HCT116 (cell line): Measurements from ENCODE around the gene ATP5F1D. TPM values are rescaled to one million over a fixed set of nuclear protein-coding genes. Genes with fewer than 3 reads are reported as not detected.
A peak's percentile ranks its signal among the peaks of the same experiment; 100 is the strongest.

Experiments
- ATAC-seq: fragments of 200-7000 bp; cut with Tn5 transposase; 2 replicates; pipeline ENCODE4 v1.9.1; 2020; ENCODE audit warnings: mild to moderate bottlenecking, moderate library complexity
- BruUV-seq: library from RNA; stranded (reverse); fragments of 400-500 nt; replicated peaks from 2 replicates; lab custom pipeline; 2021; lab: Mats Ljungman, UMichigan
- CTCF ChIA-PET: fragments of 300-600 bp; sonication (Branson Sonifier 250); formaldehyde crosslinking; loops from one replicate; lab custom pipeline; 2021; ENCODE audit warnings: antibody characterized with exemption; lab: Charles Lee
- POLR2A ChIA-PET: fragments of 300-600, 350-600 bp; sonication (Branson Sonifier 250); formaldehyde crosslinking; loops from one replicate; lab custom pipeline; 2021; ENCODE audit warnings: antibody characterized with exemption; lab: Charles Lee
- RAD21 ChIA-PET, 2 experiments: fragments of 300-600 bp; sonication (Branson Sonifier 250); formaldehyde crosslinking; loops; one replicate each; lab custom pipeline; 2023; ENCODE audit warnings: low total read pairs in 2 of 2; ENCODE audit not compliant: uncharacterized antibody in 2 of 2, unreplicated experiment in 2 of 2, low non-redundant PET in 1 of 2; lab: Charles Lee
- DNase-seq: peaks from one replicate; pipeline ENCODE4 v3.0.0-alpha.2; 2010; ENCODE audit warnings: low read depth, low spot score
- H2AFZ ChIP-seq: fragments of 200-600 bp; shearing (Covaris generic), sonication (generic); 2 replicates; pipeline ENCODE4 v1.6.1; 2017; ENCODE audit warnings: low read depth, mixed run types, mixed read lengths, antibody characterized with exemption, low read length; ENCODE audit not compliant: poor library complexity, severe bottlenecking
- H3K27ac ChIP-seq: 2 replicates; pipeline ENCODE4 v1.5.1; 2012; ENCODE audit warnings: low read depth, low read length
- H3K27me3 ChIP-seq: fragments of 200-600 bp; sonication (generic); 2 replicates; pipeline ENCODE4 v1.6.1; 2016; ENCODE audit warnings: mixed run types, low read length, mixed read lengths; ENCODE audit not compliant: insufficient read depth
- H3K36me3 ChIP-seq, 2 experiments: fragments of 200-500 bp in 1 of 2; fragments of 200-600 bp in 1 of 2; sonication (Bioruptor generic) in 1 of 2; sonication (generic) in 1 of 2; 2 replicates each; pipeline versions ENCODE4 v1.5.1 to v1.6.1; 2014 to 2016; ENCODE audit warnings: low read length in 2 of 2, inconsistent platforms in 1 of 2, mixed read lengths in 1 of 2, mixed run types in 1 of 2; ENCODE audit not compliant: insufficient read depth in 2 of 2, control insufficient read depth in 1 of 2
- H3K4me1 ChIP-seq, 2 experiments: fragments of 200-600 bp in 1 of 2; sonication (generic) in 1 of 2; 2 replicates each; pipeline versions ENCODE4 v1.5.1 to v1.6.1; 2012 to 2017; ENCODE audit warnings: low read length in 2 of 2, inconsistent platforms in 1 of 2, mild to moderate bottlenecking in 1 of 2, mixed read lengths in 1 of 2, mixed run types in 1 of 2, moderate library complexity in 1 of 2; ENCODE audit not compliant: insufficient read depth in 2 of 2, control insufficient read depth in 1 of 2
- H3K4me2 ChIP-seq: fragments of 200-600 bp; sonication (generic); 2 replicates; pipeline ENCODE4 v1.6.1; 2017; ENCODE audit warnings: mixed run types, low read length, mixed read lengths
- H3K4me3 ChIP-seq, 2 experiments: fragments of 200-600 bp in 1 of 2; sonication (generic) in 1 of 2; replicated peaks in 1 of 2; 2 replicates each; pipeline ENCODE4 v1.5.1; 2011 to 2016; ENCODE audit warnings: low read length in 2 of 2, control low read depth in 1 of 2, low read depth in 1 of 2, mild to moderate bottlenecking in 1 of 2, mixed read lengths in 1 of 2, mixed run types in 1 of 2
- H3K79me2 ChIP-seq: fragments of 200-600 bp; sonication (generic); 2 replicates; pipeline ENCODE4 v1.6.1; 2017; ENCODE audit warnings: mild to moderate bottlenecking, mixed run types, low read length, moderate library complexity, mixed read lengths; ENCODE audit not compliant: insufficient read depth
- H3K9ac ChIP-seq: fragments of 200-600 bp; sonication (generic); 2 replicates; pipeline ENCODE4 v1.6.1; 2016; ENCODE audit warnings: low read length, mixed read lengths
- H3K9me2 ChIP-seq: fragments of 200-600 bp; sonication (generic), shearing (Covaris generic); 2 replicates; pipeline ENCODE4 v1.6.1; 2017; ENCODE audit warnings: mixed run types, mild to moderate bottlenecking, moderate library complexity; ENCODE audit not compliant: insufficient read depth
- H3K9me3 ChIP-seq, 2 experiments: fragments of 200-500 bp in 1 of 2; fragments of 200-600 bp in 1 of 2; sonication (Bioruptor generic) in 1 of 2; sonication (generic) in 1 of 2; 2 replicates each; pipeline ENCODE4 v1.6.1; 2014 to 2017; ENCODE audit warnings: low read length in 2 of 2, mixed read lengths in 2 of 2, inconsistent platforms in 1 of 2, low read depth in 1 of 2, mild to moderate bottlenecking in 1 of 2, mixed run types in 1 of 2, moderate library complexity in 1 of 2; ENCODE audit not compliant: control insufficient read depth in 1 of 2, insufficient read depth in 1 of 2
- H4K20me1 ChIP-seq: fragments of 200-600 bp; sonication (generic), shearing (Covaris generic); 2 replicates; pipeline ENCODE4 v1.6.1; 2017; ENCODE audit warnings: mixed run types, mild to moderate bottlenecking, moderate library complexity; ENCODE audit not compliant: insufficient read depth
- ATF3 ChIP-seq: IDR thresholded peaks from 2 replicates; pipeline ENCODE4 v1.6.1; 2012
- CBX3 ChIP-seq: IDR thresholded peaks from 2 replicates; pipeline ENCODE4 v1.6.1; 2012; ENCODE audit warnings: low read depth
- EGR1 ChIP-seq: IDR thresholded peaks from 2 replicates; pipeline ENCODE4 v1.6.1; 2012; ENCODE audit warnings: low read depth
- ELF1 ChIP-seq: IDR thresholded peaks from 2 replicates; pipeline ENCODE4 v1.6.1; 2012; ENCODE audit warnings: low read depth, borderline replicate concordance
- EZH2phosphoT487 ChIP-seq: fragments of 200-600 bp; IDR thresholded peaks from 2 replicates; pipeline ENCODE4 v1.6.1; 2018; ENCODE audit warnings: antibody characterized with exemption, borderline replicate concordance
- FOSL1 ChIP-seq: IDR thresholded peaks from 2 replicates; pipeline ENCODE4 v1.6.1; 2012; ENCODE audit warnings: low read depth
- MAX ChIP-seq: IDR thresholded peaks from 2 replicates; pipeline ENCODE4 v1.6.1; 2012
- POLR2A ChIP-seq: IDR thresholded peaks from 2 replicates; pipeline ENCODE4 v1.7.0; 2011; ENCODE audit warnings: borderline replicate concordance; ENCODE audit not compliant: insufficient read depth, insufficient read length; ENCODE audit errors: extremely low read depth
- SIN3A ChIP-seq: IDR thresholded peaks from 2 replicates; pipeline ENCODE4 v1.6.1; 2012; ENCODE audit warnings: low read depth
- SRF ChIP-seq: IDR thresholded peaks from 2 replicates; pipeline ENCODE4 v1.6.1; 2012; ENCODE audit warnings: low read depth
- TCF7L2 ChIP-seq: IDR thresholded peaks from 2 replicates; pipeline ENCODE4 v1.7.0; 2011; ENCODE audit warnings: borderline replicate concordance, inconsistent platforms; ENCODE audit not compliant: insufficient read depth, insufficient read length; ENCODE audit errors: extremely low read depth
- YY1 ChIP-seq: IDR thresholded peaks from 2 replicates; pipeline ENCODE4 v1.6.1; 2011; ENCODE audit warnings: low read length, low read depth, moderate library complexity, mild to moderate bottlenecking; ENCODE audit not compliant: insufficient replicate concordance; ENCODE audit errors: extremely low read depth
- ZNF274 ChIP-seq: fragments of 200-500 bp; sonication (Bioruptor generic); IDR thresholded peaks from 2 replicates; pipeline ENCODE4 v1.6.1; 2014; ENCODE audit warnings: mild to moderate bottlenecking, low read depth, low read length, inconsistent platforms
- intact Hi-C: fragments of 100-400 bp; cut with micrococcal nuclease; formaldehyde crosslinking; loops from 2 replicates; pipeline ENCODE4 v1.10.0; 2022
- total RNA-seq: library from RNA; stranded (reverse); gene quantifications from one replicate; pipeline ENCODE4 v1.2.1, GENCODE V29; 2021; ENCODE audit not compliant: unreplicated experiment
- TF ChIP-seq, protein P1 (sequence below): IDR thresholded peaks from 2 replicates; pipeline ENCODE4 v1.6.1; 2011; ENCODE audit warnings: mild to moderate bottlenecking, low read length, moderate library complexity; ENCODE audit not compliant: insufficient replicate concordance; ENCODE audit errors: extremely low read depth

ATP5F1D gene
- total RNA-seq, 1 experiment from 2014 or later, result 428 TPM

GRCh38 chr19:1271528-1272422 lies 30.2 kb downstream of the ATP5F1D start:
- Histone ChIP-seq H3K27ac (peak overlapping the region; percentile 100), H3K9me2 (no peaks in the 10 kb centered on the region), H3K9ac (peak overlapping the region; percentile 98; the same call in 1 of the 2 replicates), H3K79me2 (peaks cover 65% of the 10 kb centered on the region), H4K20me1 (no peaks in the 10 kb centered on the region), H2AFZ (no peak overlapping the region), H3K4me2 (peak overlapping the region; percentile 100; the same call in 1 of the 2 replicates), H3K4me1 (peaks cover 38 to 75% of the 10 kb centered on the region in 2 experiments), H3K4me3 (no peak overlapping the region), H3K9me3 (no peaks in the 10 kb centered on the region), H3K27me3 (no peaks in the 10 kb centered on the region), H3K36me3 (peaks cover 27 to 33% of the 10 kb centered on the region in 2 experiments; a peak in 3 of 4 replicates)
- ChIA-PET CTCF (interaction anchor here (2.7 kb wide), 1 partner anchor 28 kb away, joined by 31 read pairs; no protein-coding TSS in a partner anchor), RAD21 (no interaction called here), POLR2A (interaction anchor here (1.6 kb wide), 1 partner anchor 27 kb away, joined by 4 read pairs; no protein-coding TSS in a partner anchor)
- intact Hi-C loops, result loop anchor here (10.0 kb wide), 1 partner anchor 133 kb away; the partner anchor contains the start of genes DAZAP1 and GAMT
- no peak for DNase-seq
- TF ChIP-seq MAX, result no peak
- TF ChIP-seq SRF, result no peak
- TF ChIP-seq CBX3, result no peak
- no peak for TF ChIP-seq FOSL1
- BruUV-seq, result no TSS peak
- ATAC-seq, result no peak

GRCh38 chr19:1272423-1273262 lies 31.1 kb downstream of the ATP5F1D start:
- H4K20me1 ChIP-seq, result no peaks in the 10 kb centered on the region
- no peak for DNase-seq
- H3K9me2 ChIP-seq, result no peaks in the 10 kb centered on the region
- no peaks in the 10 kb centered on the region for H3K27me3 ChIP-seq
- no peak overlapping the region for H2AFZ ChIP-seq
- ChIA-PET POLR2A (interaction anchor here (0.6 to 2.1 kb wide), 6 partner anchors 9 to 31 kb away, joined by 3 to 12 read pairs (median 5); partner anchors contain the start of gene ATP5F1D), CTCF (interaction anchor here (2.7 kb wide), 1 partner anchor 29 kb away, joined by 31 read pairs; no protein-coding TSS in a partner anchor), RAD21 (no interaction called here)
- H3K4me1 ChIP-seq, result peaks cover 35 to 72% of the 10 kb centered on the region in 2 experiments
- 0 out of 2 replicates have a peak overlapping the region, but pooled peaks have one; percentile 99 for H3K4me2 ChIP-seq
- H3K79me2 ChIP-seq, result peaks cover 72% of the 10 kb centered on the region
- no peak overlapping the region for H3K4me3 ChIP-seq
- no peaks in the 10 kb centered on the region for H3K9me3 ChIP-seq
- peaks cover 27 to 33% of the 10 kb centered on the region in 2 experiments; a peak in 3 of 4 replicates for H3K36me3 ChIP-seq
- peak overlapping the region; percentile 100 for H3K27ac ChIP-seq
- H3K9ac ChIP-seq, result 0 out of 2 replicates have a peak overlapping the region, but pooled peaks have one; percentile 98
- no peak for ATAC-seq
- BruUV-seq, result no TSS peak
- intact Hi-C loops, result loop anchor here (10.0 kb wide), 1 partner anchor 132 kb away; the partner anchor contains the start of genes DAZAP1 and GAMT
- TF ChIP-seq YY1 (no peak), ZNF274 (no peak), EGR1 (no peak), CBX3 (no peak), ELF1 (no peak), SIN3A (no peak), TCF7L2 (no peak), POLR2A (no peak), EZH2phosphoT487 (no peak), ATF3 (no peak)
- TF ChIP-seq, protein P1, sequence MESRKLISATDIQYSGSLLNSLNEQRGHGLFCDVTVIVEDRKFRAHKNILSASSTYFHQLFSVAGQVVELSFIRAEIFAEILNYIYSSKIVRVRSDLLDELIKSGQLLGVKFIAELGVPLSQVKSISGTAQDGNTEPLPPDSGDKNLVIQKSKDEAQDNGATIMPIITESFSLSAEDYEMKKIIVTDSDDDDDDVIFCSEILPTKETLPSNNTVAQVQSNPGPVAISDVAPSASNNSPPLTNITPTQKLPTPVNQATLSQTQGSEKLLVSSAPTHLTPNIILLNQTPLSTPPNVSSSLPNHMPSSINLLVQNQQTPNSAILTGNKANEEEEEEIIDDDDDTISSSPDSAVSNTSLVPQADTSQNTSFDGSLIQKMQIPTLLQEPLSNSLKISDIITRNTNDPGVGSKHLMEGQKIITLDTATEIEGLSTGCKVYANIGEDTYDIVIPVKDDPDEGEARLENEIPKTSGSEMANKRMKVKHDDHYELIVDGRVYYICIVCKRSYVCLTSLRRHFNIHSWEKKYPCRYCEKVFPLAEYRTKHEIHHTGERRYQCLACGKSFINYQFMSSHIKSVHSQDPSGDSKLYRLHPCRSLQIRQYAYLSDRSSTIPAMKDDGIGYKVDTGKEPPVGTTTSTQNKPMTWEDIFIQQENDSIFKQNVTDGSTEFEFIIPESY, result no peak
